Stomach (tissue), 9 donors: ENCODE measurements around the gene PABPC3. TPM values are rescaled to one million over a fixed set of nuclear protein-coding genes. Genes with fewer than 3 reads are reported as not detected.

ENCODE experiments used
- DNase-seq, 2 donors: peaks; one replicate each; pipeline versions ENCODE4 v3.0.0 to v3.0.0-alpha.2; 2013 to 2019
- H3K27ac ChIP-seq, 5 donors: fragments of 200-600 bp in 4 of 5; sonication (generic) in 4 of 5; one replicate each; pipeline ENCODE4 v1.5.1; 2013 to 2019; ENCODE audit warnings: mild to moderate bottlenecking in 1 of 5, moderate library complexity in 1 of 5
- H3K27me3 ChIP-seq, 3 donors: fragments of 200-600 bp; sonication (generic); one replicate each; pipeline ENCODE4 v1.5.1; 2017 to 2019; ENCODE audit warnings: mixed run types in 1 of 3
- H3K36me3 ChIP-seq, 4 donors: fragments of 200-600 bp; sonication (generic); 1 replicate in 3 of 4; 2 replicates in 1 of 4; pipeline ENCODE4 v1.5.1; 2016 to 2019
- H3K4me1 ChIP-seq, 4 donors: fragments of 200-600 bp; sonication (generic); one replicate each; pipeline ENCODE4 v1.5.1; 2016 to 2019
- H3K4me3 ChIP-seq, 4 donors: fragments of 200-600 bp; sonication (generic) in 3 of 4; one replicate each; pipeline ENCODE4 v1.5.1; 2016 to 2019; ENCODE audit warnings: mild to moderate bottlenecking in 1 of 4
- H3K9me3 ChIP-seq, 4 donors: fragments of 200-600 bp; sonication (generic); one replicate each; pipeline ENCODE4 v1.5.1; 2016 to 2019
- CTCF ChIP-seq, 7 experiments: fragments of 450-650 bp in 4 of 7; fragments of 200-600 bp in 3 of 7; sonication (generic) in 3 of 7; IDR thresholded peaks; one replicate each; pipeline ENCODE4 v1.5.1; 2016 to 2019; ENCODE audit warnings: antibody characterized with exemption in 7 of 7, control low read depth in 2 of 7, mild to moderate bottlenecking in 1 of 7
- EP300 ChIP-seq: sonication (generic); formaldehyde crosslinking; IDR thresholded peaks from one replicate; pipeline ENCODE4 v1.6.1; 2017; ENCODE audit warnings: antibody characterized with exemption
- POLR2A ChIP-seq, 4 donors: fragments of 450-650 bp; IDR thresholded peaks; one replicate each; pipeline ENCODE4 v1.6.1; 2016; ENCODE audit warnings: antibody characterized with exemption in 4 of 4, control low read depth in 2 of 4, mild to moderate bottlenecking in 1 of 4, moderate library complexity in 1 of 4
- POLR2AphosphoS5 ChIP-seq, 3 donors: sonication (generic); formaldehyde crosslinking; IDR thresholded peaks; one replicate each; pipeline ENCODE4 v1.6.1; 2016; ENCODE audit warnings: antibody characterized with exemption in 3 of 3
- WGBS, 5 donors: extraction: QIAGEN DNeasy Blood & Tissue Kit in 3 of 5; methylation state at CpG; one replicate each; pipeline versions ENCODE4 v1.1.5 to v1.1.7; 2013 to 2018; 5-methylcytosine and 5-hydroxymethylcytosine counted together
- intact Hi-C: fragments of 100-400 bp; cut with DNase I; formaldehyde crosslinking; loops from one replicate; pipeline ENCODE4 v1.15.1; 2023; ENCODE audit warnings: low total_unique reads
- polyA plus RNA-seq, 3 donors: library from polyadenylated mRNA; stranded (reverse); fragments of 200-250 nt; gene quantifications; one replicate each; pipeline ENCODE4 v1.2.3, GENCODE V29; 2013
- total RNA-seq, 5 donors: library from RNA; depleted of rRNA; stranded (reverse); fragments of >200 nt; gene quantifications; one replicate each; pipeline versions ENCODE4 v1.1.0 to v1.2.3, GENCODE V29; 2014 to 2016
- donor health status: healthy with polysubstance abuse.
- donor health status: Bipolar disorder and iron deficiency.
- donor health status: healthy.

Gene PABPC3
- total and polyA plus RNA-seq, 8 donors = 0.08 to 0.29 TPM; not detected in 6

- no peak for DNase-seq
- Histone ChIP-seq H3K27ac (no peak overlapping the region), H3K36me3 (no peaks in the 10 kb centered on the region), H3K27me3 (peaks cover 0 to 34% (median 5%) of the 10 kb centered on the region in 3 donors), H3K9me3 (peaks cover 0 to 18% (median 6%) of the 10 kb centered on the region in 4 donors), H3K4me3 (no peak overlapping the region), H3K4me1 (no peaks in the 10 kb centered on the region)
- intact Hi-C loops = no loop called here
- TF ChIP-seq POLR2A (IDR thresholded peaks at IDR 0.05) (no peak), EP300 (no peak), POLR2AphosphoS5 (IDR thresholded peaks at IDR 0.05) (no peak), CTCF (IDR thresholded peaks at IDR 0.05) (no peak)
- WGBS, 5 donors = 58 to 67% (median 62%) methylated on average over 6 of the region's 6 CpGs
Measured at GRCh38 chr13:25131881-25132420, 36.0 kb downstream of the PABPC3 start.

- Histone ChIP-seq H3K27ac (no peak overlapping the region), H3K27me3 (peaks cover 0 to 43% (median 5%) of the 10 kb centered on the region in 3 donors), H3K4me3 (no peak overlapping the region), H3K9me3 (peaks cover 0 to 18% (median 6%) of the 10 kb centered on the region in 4 donors), H3K4me1 (no peaks in the 10 kb centered on the region), H3K36me3 (no peaks in the 10 kb centered on the region)
- no peak for TF ChIP-seq CTCF (IDR thresholded peaks at IDR 0.05)
- TF ChIP-seq EP300 = no peak
- TF ChIP-seq POLR2A (IDR thresholded peaks at IDR 0.05) = no peak
- no peak for TF ChIP-seq POLR2AphosphoS5 (IDR thresholded peaks at IDR 0.05)
- intact Hi-C loops = no loop called here
- DNase-seq = no peak
- WGBS, 5 donors = 68 to 76% (median 76%) methylated on average over 5 of the region's 5 CpGs
Measured at GRCh38 chr13:25132751-25133390, 36.9 kb downstream of the PABPC3 start.

- intact Hi-C loops = no loop called here
- H3K27ac ChIP-seq = no peak overlapping the region
- WGBS, 5 donors = 86 to 91% (median 90%) methylated on average over 4 of the region's 4 CpGs
- peaks cover 0 to 18% (median 6%) of the 10 kb centered on the region in 4 donors for H3K9me3 ChIP-seq
- no peaks in the 10 kb centered on the region for H3K4me1 ChIP-seq
- peaks cover 0 to 50% (median 5%) of the 10 kb centered on the region in 3 donors for H3K27me3 ChIP-seq
- TF ChIP-seq CTCF (IDR thresholded peaks at IDR 0.05) = no peak
- TF ChIP-seq EP300 = no peak
- TF ChIP-seq POLR2A (IDR thresholded peaks at IDR 0.05) = no peak
- no peak for TF ChIP-seq POLR2AphosphoS5 (IDR thresholded peaks at IDR 0.05)
- H3K36me3 ChIP-seq = no peaks in the 10 kb centered on the region
- no peak for DNase-seq
- H3K4me3 ChIP-seq = no peak overlapping the region
Measured at GRCh38 chr13:25135896-25136295, 40.0 kb downstream of the PABPC3 start.

- intact Hi-C loops = no loop called here
- H3K27ac ChIP-seq = no peak overlapping the region
- WGBS, 5 donors = 15 to 24% (median 19%) methylated on average over 15 of the region's 15 CpGs
- peaks cover 0 to 51% (median 5%) of the 10 kb centered on the region in 3 donors for H3K27me3 ChIP-seq
- no peak for DNase-seq
- no peaks in the 10 kb centered on the region for H3K36me3 ChIP-seq
- H3K9me3 ChIP-seq = peaks cover 0 to 18% (median 6%) of the 10 kb centered on the region in 4 donors
- H3K4me1 ChIP-seq = no peaks in the 10 kb centered on the region
- H3K4me3 ChIP-seq = no peak overlapping the region
- no peak for TF ChIP-seq POLR2AphosphoS5 (IDR thresholded peaks at IDR 0.05)
- TF ChIP-seq EP300 = no peak
- no peak for TF ChIP-seq CTCF (IDR thresholded peaks at IDR 0.05)
- no peak for TF ChIP-seq POLR2A (IDR thresholded peaks at IDR 0.05)
Measured at GRCh38 chr13:25136880-25137787, 41.2 kb downstream of the PABPC3 start.
